Parathyroid adenoma (tissue), 2 donors: ENCODE results near the gene C16orf54.
"Not testable (repeated sequence)": the region's sequence is repeated elsewhere in the genome, so short reads cannot be mapped to it uniquely, and the experiment has no call there.

ENCODE experiments used
- H2AFZ ChIP-seq: fragments of 300-600 bp; sonication (generic); one replicate; pipeline ENCODE4 v1.7.0; 2017; ENCODE audit warnings: antibody characterized with exemption, mild to moderate bottlenecking
- H3K27ac ChIP-seq: fragments of 300-600 bp; sonication (generic); one replicate; pipeline ENCODE4 v1.7.0; 2017
- H3K27me3 ChIP-seq: fragments of 300-600 bp; sonication (generic); one replicate; pipeline ENCODE4 v1.7.0; 2017; ENCODE audit warnings: low read length; ENCODE audit not compliant: control insufficient read depth, insufficient read depth
- H3K36me3 ChIP-seq: fragments of 300-600 bp; sonication (generic); one replicate; pipeline ENCODE4 v1.7.0; 2017; ENCODE audit warnings: low read length; ENCODE audit not compliant: control insufficient read depth, insufficient read depth
- H3K4me1 ChIP-seq: fragments of 300-600 bp; sonication (generic); one replicate; pipeline ENCODE4 v1.7.0; 2017; ENCODE audit warnings: control low read depth
- H3K4me2 ChIP-seq: fragments of 300-600 bp; sonication (generic); one replicate; pipeline ENCODE4 v1.7.0; 2017; ENCODE audit warnings: low read length
- H3K4me3 ChIP-seq: fragments of 300-600 bp; sonication (generic); one replicate; pipeline ENCODE4 v1.7.0; 2017; ENCODE audit warnings: low read depth, low read length
- H3K79me2 ChIP-seq: fragments of 300-600 bp; sonication (generic); one replicate; pipeline ENCODE4 v1.7.0; 2017; ENCODE audit warnings: control low read depth
- H3K9ac ChIP-seq: fragments of 300-600 bp; sonication (generic); one replicate; pipeline ENCODE4 v1.7.0; 2017; ENCODE audit warnings: mild to moderate bottlenecking
- H3K9me3 ChIP-seq: fragments of 300-600 bp; sonication (generic); one replicate; pipeline ENCODE4 v1.7.0; 2017; ENCODE audit warnings: low read length; ENCODE audit not compliant: control insufficient read depth
- TF ChIP-seq, protein P1 (sequence below): fragments of 300-600 bp; sonication (generic); IDR thresholded peaks from one replicate; pipeline ENCODE4 v1.7.0; 2017; ENCODE audit warnings: antibody characterized with exemption, mild to moderate bottlenecking
- donor health status: primary hyperparathyroidism.

The C16orf54 gene

DNA sequence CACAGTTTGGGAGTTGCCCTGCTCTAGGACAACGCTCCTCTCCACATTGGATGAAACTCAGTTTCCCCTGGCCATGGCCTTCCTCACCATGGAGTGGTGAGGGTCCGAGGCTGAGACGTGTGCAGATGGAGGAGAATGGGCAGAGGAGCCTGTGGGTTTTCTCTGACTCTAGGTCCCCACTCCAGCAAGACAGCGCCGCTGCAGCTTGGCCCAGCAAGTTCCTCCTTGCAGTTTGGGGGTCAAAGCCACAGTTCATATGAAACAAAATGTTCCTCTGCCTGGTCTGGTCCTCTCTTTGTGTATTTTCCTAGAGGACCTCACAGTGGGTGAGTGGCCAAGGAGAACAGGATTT lies 2.3 kb downstream of the C16orf54 start:
- no peak overlapping the region for H3K27ac ChIP-seq
- TF ChIP-seq, protein P1, sequence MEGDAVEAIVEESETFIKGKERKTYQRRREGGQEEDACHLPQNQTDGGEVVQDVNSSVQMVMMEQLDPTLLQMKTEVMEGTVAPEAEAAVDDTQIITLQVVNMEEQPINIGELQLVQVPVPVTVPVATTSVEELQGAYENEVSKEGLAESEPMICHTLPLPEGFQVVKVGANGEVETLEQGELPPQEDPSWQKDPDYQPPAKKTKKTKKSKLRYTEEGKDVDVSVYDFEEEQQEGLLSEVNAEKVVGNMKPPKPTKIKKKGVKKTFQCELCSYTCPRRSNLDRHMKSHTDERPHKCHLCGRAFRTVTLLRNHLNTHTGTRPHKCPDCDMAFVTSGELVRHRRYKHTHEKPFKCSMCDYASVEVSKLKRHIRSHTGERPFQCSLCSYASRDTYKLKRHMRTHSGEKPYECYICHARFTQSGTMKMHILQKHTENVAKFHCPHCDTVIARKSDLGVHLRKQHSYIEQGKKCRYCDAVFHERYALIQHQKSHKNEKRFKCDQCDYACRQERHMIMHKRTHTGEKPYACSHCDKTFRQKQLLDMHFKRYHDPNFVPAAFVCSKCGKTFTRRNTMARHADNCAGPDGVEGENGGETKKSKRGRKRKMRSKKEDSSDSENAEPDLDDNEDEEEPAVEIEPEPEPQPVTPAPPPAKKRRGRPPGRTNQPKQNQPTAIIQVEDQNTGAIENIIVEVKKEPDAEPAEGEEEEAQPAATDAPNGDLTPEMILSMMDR, result no peak
- no peak overlapping the region for H2AFZ ChIP-seq
- no peaks in the 10 kb centered on the region for H3K27me3 ChIP-seq
- no peaks in the 10 kb centered on the region for H3K36me3 ChIP-seq
- H3K9me3 ChIP-seq, result no peaks in the 10 kb centered on the region
- H3K79me2 ChIP-seq, result no peaks in the 10 kb centered on the region
- no peak overlapping the region for H3K4me3 ChIP-seq
- no peak overlapping the region for H3K4me2 ChIP-seq
- H3K9ac ChIP-seq, result no peak overlapping the region
- no peaks in the 10 kb centered on the region for H3K4me1 ChIP-seq

DNA sequence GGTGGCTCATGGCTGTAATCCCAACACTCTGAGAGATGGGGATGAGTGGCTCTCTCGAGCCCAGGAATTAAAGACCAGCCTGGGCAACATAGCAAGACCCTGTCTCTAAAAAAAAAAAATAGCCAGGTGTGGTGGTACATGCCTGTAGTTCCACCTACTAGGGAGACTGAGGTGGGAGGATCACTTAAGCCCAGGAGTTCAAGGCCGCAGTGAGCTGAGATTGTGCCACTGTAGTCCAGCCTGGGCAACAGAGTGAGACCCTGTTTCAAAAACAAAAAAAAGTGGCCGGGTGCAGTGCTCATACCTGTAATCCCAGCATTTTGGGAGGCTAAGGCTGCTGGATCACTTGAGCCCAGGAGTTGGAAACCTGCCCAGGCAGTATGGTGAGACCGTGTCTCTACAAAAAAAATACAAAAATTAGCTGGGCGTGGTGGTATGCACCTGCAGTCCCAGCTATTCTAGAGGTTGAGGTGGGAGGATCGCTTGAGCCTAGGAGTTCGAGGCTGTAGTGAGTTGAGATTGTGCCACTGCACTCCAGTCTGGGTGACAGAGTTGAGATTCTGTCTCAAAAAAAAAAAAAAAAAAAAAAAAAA lies 3.0 kb downstream of the C16orf54 start:
- TF ChIP-seq, protein P1, result no peak
- no peak overlapping the region for H3K9ac ChIP-seq
- H3K4me1 ChIP-seq, result no peaks in the 10 kb centered on the region
- H3K36me3 ChIP-seq, result no peaks in the 10 kb centered on the region
- no peak overlapping the region for H3K4me3 ChIP-seq
- H3K4me2 ChIP-seq, result no peak overlapping the region
- H3K27me3 ChIP-seq, result no peaks in the 10 kb centered on the region
- H3K79me2 ChIP-seq, result no peaks in the 10 kb centered on the region
- H3K9me3 ChIP-seq, result no peaks in the 10 kb centered on the region
- no peak overlapping the region for H2AFZ ChIP-seq
- H3K27ac ChIP-seq, result no peak overlapping the region

DNA sequence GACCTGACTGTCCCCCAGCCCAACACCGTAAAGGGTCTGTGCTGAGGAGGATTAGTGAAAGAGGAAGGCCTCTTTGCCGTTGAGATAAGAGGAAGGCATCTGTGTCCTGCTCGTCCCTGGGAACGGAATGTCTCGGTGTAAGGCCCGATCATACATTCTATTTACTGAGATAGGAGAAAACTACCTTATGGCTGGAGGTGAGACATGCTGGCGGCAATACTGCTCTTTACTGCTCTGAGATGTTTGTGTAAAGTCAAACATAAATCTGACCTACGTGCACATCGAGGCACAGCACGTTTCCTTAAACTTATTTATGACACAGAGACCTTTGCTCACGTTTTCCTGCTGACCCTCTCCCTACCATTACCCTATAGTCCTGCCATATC lies 5.2 kb downstream of the C16orf54 start:
- not testable (repeated sequence) for H2AFZ ChIP-seq, H3K79me2 ChIP-seq, H3K27me3 ChIP-seq, H3K4me3 ChIP-seq, H3K4me2 ChIP-seq, H3K9me3 ChIP-seq, H3K36me3 ChIP-seq, H3K9ac ChIP-seq, H3K27ac ChIP-seq
- H3K4me1 ChIP-seq, result peaks cover 12% of the 10 kb centered on the region

DNA sequence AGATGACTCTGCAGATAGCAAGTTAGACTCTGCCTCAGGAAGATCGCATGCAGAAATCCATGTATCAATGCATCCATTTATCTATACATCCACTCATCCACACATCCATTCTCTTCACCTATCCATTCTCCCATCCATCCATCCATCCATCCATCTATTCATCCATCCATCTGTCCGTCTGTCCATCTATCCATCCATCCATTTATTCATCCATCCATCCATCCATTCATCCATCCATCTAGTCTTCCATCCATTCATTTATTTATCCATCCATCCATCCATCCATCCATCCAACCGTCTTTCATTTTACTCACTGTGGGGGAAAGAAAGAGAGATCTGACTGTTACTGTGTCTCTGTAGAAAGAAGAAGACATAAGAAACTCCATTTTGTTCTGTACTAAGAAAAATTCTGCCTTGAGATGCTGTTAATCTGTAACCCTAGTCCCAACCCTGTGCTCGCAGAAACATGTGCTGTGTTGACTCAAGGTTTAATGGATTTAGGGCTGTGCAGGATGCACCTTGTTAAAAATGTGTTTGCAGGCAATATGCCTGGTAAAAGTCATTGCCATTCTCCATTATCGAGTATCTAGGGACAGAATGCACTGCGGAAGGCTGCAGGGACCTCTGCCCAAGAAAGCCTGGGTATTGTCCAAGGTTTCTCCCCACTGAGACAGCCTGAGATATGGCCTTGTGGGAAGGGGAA lies 5.7 kb downstream of the C16orf54 start:
- H3K4me2 ChIP-seq, H3K36me3 ChIP-seq, H3K79me2 ChIP-seq, H3K27ac ChIP-seq, H3K27me3 ChIP-seq, H3K9ac ChIP-seq, H3K4me3 ChIP-seq, H3K9me3 ChIP-seq, H2AFZ ChIP-seq: not testable (repeated sequence)
- peaks cover 12% of the 10 kb centered on the region for H3K4me1 ChIP-seq

DNA sequence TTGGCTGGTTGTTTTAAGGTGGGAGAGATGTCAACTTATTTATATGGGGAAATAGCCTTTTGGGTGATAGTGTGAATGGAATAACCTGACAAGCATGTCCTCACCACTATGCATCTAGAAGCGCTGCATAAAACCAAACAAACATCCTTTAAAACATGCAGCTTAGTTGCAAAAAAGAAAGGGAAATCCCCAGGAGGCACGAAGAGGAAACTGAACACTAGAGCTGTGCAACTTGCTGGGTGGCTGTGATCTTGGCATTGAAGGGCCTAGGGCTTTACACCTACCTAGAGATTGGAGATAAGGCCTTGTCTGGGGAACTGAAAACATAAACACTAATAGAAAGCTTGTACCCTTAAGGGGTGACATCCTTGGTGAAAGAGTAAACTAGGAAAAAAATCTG lies 7.3 kb downstream of the C16orf54 start:
- Histone ChIP-seq H3K4me1 (peaks cover 12% of the 10 kb centered on the region), H3K79me2 (no peaks in the 10 kb centered on the region), H3K27ac (no peak overlapping the region), H3K9me3 (no peaks in the 10 kb centered on the region), H3K9ac (no peak overlapping the region), H3K27me3 (no peaks in the 10 kb centered on the region), H3K4me3 (no peak overlapping the region), H3K4me2 (no peak overlapping the region), H2AFZ (no peak overlapping the region), H3K36me3 (no peaks in the 10 kb centered on the region)
- TF ChIP-seq, protein P1, result no peak

DNA sequence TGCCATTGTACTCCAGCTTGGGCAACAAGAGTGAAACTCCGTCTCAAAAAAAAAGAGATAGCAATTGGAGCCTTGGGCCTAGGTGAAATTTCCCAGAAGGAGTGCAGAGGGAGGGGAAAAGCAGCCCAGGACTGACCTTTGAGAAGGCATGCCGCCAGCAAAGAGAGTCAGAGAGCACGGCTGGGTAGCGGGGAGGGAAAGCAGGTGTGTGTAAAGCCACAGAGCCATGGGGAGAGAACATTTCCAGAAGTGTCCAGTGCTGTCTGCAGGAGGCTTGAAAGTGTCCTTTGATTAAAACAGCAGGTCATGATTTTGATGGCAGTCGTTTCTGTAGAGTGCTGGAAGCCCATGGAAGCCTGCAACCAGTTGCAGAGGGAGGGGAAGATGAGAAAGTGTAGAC lies 8.1 kb downstream of the C16orf54 start:
- Histone ChIP-seq H3K4me3 (no peak overlapping the region), H3K4me2 (no peak overlapping the region), H3K9me3 (no peaks in the 10 kb centered on the region), H3K79me2 (no peaks in the 10 kb centered on the region), H3K36me3 (no peaks in the 10 kb centered on the region), H2AFZ (no peak overlapping the region), H3K27ac (no peak overlapping the region), H3K27me3 (no peaks in the 10 kb centered on the region), H3K4me1 (peaks cover 12% of the 10 kb centered on the region), H3K9ac (no peak overlapping the region)
- TF ChIP-seq, protein P1, result no peak
